DMS 273 (cell line): ENCODE results near the gene IFITM1.
"Not testable (repeated sequence)": the region's sequence is repeated elsewhere in the genome, so short reads cannot be mapped to it uniquely, and the experiment has no call there.

Experiments
- DNase-seq: peaks from one replicate; lab custom pipeline; 2025; ENCODE audit not compliant: unreplicated experiment; lab: John Stamatoyannopoulos, UW

IFITM1 gene

DNA sequence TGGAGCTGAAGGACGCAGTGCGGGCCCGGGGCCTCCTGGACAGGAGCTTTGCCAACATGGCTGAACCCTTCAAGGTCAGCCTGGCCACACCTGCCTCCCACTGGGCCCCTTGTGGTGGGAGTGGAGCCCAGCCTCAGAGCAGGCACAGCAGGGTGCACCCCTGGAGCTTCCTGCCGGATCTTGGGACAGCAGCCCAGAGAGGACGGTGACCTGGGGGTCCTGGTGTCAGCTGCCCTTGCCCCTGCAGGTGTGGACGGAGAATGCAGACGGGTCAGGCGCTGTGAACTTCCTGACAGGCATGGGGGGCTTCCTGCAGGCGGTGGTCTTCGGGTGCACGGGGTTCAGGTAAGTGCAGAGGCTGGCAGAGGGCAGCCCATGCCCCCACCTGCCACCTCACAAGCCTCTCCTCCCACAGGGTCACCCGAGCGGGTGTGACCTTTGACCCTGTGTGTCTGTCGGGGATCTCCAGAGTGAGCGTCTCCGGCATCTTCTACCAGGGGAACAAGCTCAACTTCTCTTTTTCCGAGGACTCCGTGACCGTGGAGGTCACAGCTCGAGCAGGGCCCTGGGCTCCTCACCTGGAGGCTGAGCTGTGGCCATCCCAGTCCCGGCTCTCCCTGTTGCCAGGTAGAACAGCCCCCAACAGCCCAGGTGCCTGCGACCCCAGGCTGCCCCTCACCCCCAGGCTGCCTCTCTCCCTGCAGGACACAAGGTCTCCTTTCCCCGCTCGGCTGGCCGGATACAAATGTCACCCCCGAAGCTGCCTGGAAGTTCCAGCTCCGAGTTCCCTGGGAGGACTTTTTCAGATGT is 19.8 kb upstream of the IFITM1 start:
- DNase-seq, result no peak

DNA sequence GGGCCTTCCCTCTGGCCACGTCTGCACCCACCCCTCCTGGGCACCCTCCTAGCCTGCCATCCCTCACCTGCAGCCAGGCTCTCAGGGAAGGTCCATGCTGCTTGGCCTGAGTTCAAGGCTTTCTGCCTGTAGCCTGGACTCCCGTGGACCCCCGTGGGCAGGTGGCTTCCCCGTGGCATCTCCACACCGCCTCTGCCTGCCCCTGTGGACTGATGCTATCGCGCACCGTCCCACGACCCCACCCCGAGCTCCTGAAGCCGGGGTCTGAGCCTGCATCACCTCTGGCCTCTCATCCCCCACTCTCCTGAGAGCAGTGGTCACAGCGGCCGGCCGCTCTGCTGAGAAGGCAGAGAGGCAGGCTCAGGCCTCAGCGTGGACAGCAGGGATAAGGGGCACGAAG is 19.1 kb upstream of the IFITM1 start:
- no peak for DNase-seq

DNA sequence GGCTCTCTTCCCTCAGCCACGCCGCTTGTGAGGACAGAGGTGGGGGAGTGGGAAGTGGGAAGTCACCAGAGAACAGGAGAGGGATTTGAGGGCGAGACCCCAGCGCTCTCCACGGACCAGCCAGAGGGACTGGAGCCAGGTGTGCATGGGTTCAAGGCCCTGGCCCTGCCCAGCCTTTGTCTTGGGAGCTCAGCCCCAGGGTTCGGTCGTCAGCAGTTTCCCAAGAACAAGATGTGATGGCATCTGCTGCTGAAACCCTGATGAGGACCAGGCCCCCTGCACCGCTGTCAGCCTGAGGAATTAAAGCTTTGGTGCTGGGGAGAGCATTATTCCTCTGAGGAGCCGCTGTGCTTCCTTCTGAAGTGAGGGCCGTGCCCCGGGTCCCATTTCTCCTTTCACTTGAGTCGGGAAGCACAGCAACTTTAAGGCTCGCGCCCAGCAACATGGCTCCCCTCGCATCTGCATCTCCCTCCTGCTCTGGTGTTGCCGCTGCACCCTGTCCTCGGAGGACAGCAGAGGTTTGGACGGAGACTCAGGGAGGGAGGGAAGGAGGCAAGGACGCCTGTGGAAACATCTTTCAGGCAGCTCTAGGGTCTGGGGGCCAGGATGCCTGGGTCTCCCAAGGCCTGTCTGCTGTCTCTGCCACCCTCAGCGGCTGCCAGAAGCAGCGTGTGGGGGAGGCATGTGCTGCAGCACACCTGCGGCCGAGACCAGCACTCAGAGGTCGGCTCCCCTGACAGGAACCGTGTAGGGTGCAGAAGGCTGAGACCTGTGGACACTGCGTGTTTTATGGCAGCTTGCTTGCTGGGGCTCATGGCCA is 18.3 kb upstream of the IFITM1 start:
- no peak for DNase-seq

DNA sequence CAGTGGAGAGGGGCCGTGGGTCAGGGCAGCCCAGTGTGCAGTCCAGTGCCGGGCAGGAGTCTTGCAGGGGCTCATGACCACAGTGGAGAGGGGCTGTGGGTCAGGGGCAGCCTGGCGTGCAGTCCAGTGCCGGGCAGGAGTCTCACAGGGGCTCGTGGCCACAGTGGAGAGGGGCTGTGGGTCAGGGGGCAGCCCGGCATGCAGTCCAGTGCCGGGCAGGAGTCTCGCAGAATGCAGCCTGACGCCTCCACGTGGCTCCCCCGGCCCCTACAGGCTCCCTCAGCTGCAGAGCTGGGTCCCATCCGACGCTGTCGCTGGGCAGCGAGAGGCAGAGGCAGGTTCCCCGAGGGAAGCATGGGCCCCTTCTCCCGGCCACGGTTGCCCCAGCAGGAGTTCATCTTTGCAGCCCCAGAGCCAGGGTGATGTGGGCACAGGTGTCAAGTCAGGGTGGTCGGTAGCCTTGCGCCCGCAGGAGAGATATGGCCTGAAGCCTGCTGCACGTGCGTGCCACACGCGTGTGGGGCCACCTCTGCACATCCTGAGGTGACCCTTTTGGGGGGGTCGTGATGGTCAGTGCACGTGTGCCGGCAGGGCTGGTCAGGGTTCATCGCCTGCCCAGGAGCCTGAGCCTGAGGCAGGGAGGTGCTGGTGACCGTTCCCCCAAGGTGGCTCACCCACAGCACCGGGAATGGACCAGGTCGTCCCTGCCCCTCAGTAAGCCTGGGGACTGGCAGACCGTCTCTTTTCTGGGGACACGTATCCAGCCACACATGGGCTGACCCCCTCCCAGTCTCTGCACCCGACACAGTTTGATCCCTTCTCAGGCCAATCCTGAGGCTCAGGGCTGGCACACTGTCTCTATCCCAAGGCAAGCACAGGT is 17.4 kb upstream of the IFITM1 start:
- no peak for DNase-seq

DNA sequence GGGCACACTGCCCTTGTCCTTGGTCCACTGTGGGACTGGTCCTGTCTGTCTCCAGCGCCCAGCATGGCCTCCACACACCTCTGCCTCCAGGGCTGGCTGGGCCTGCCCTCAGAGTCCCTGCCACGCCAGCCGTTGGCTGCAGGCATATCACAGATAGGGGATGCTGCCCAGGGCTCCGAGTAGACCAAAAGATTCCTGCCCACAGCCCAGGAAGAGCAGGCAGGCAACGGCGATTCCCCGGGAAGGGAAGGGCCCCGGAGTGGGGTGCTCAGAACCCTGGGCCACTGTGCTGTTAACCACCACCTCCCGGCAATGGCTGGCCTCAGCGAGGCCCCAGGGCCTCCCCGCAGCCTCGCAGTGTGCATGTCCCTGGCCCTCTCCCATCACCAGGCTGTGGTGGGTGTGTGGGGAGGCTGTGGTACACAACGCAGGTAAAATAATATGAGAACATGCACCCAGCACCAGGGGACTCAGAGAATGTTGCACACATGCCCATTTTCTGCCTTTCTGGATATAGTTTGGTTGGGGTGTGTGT is 16.7 kb upstream of the IFITM1 start:
- no peak for DNase-seq

DNA sequence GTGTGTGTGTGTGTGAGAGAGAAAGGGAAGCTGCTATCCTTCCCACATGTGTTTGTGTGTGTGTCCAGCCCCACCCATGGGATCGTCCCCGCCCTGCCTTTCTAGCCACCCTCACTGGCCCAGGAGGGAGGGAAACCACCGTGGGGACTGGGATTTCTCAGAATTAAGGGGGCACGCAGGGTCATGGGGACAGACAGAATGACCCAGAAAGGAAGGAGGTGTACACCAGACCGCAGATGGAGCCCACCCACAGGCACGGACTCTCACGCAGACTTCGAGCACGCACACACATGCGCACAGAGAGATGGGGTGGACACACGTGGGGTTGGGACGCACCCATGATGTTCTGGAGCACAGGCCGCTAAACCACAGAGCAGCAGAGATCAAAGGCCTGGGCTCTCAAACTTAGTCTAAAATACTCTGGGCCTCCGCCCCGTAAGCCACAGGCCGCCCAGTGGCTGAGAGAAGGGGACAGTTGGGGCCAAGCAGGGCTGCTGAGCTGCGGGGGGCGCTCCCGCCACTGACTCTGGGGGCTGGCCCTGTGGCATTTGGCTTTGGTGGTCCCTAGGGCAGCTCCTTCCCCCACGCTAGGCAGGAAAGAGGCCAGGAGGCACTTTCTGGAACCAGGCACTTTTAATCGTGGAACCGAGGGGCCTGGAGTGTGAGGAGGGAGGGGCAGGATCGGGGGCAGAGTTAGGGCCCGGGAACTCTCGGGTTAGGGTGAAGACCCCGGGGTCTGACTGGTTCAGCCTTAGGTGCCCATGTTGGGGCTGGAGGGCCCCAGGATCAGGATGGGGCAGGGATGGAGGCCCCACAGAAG is 16.0 kb upstream of the IFITM1 start:
- no peak for DNase-seq

DNA sequence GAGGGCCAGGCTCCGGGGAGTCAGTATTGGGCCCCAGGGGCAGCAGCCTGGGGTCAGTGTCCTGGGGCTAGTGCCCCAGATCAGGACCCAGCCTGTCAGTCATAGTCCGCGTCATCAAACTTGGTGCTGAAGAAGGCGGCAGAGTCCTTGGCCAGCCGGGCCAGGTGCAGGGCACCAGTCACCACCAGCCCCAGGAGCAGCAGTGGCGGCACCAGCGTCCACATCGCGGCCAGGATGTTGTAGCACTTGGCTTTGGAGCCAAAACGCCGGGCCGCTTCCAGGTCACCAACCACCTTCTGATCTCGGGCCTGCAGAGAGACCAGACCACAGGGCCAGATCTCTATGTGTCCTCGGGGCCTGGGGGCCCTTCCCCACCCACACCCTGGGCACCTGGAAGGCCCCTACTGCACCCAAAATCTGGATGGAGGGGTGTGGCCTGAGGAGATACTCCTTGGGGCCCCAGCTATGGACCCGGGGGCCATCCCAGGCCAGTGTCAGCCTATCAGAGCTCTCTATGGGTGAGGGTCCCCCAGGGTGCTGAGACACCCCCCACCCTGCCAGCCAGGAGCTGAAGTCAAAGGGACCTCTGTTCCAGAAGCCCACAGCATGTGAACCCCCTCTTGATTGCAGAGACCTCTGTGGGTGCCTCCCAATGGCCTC is 15.3 kb upstream of the IFITM1 start:
- DNase-seq, result no peak

DNA sequence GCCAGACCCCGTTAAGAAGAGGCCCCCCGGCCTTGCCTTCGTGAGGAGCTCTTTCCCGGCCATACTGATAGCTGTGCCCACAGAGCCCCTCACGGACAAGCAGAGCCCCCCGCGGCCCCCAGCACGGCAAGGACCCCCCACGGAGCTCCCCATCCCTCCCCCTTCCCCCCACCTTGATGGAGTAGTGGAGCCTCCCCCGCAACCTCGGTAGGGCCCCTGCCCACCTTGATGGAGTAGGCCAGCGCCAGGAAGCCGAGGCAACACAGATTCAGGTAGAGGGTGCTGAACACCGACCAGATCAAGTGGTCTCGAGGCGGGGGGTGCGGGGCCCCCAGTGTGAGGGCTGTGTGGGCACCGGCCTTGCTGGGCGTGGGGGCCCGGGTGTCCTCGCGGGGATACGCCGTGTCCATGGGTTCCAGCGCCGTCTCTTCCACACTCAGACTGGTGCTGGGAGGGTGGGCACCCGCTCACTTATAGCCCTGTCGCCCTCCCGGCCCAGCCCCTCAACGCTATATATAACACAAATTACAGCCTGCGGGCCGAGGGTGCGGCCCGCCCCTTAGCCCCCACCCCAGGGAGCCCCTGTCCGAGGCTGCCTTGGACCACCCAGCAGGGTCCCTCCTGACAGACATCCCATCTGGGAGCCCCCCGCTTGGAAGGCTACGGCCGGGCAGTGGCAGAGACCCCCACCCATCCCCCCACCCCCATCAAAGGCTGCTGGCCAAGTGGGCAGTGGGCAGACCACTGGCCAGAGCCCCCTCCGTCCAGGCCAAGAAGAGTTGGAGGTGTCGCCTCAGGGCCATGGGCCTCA is 14.6 kb upstream of the IFITM1 start, which contains the start of gene IFITM5:
IFITM5 (minus strand) TSS at position 446 of the 811 bp plus-strand sequence; CDS start at position 410, 36 bp downstream.
- DNase-seq, result no peak

DNA sequence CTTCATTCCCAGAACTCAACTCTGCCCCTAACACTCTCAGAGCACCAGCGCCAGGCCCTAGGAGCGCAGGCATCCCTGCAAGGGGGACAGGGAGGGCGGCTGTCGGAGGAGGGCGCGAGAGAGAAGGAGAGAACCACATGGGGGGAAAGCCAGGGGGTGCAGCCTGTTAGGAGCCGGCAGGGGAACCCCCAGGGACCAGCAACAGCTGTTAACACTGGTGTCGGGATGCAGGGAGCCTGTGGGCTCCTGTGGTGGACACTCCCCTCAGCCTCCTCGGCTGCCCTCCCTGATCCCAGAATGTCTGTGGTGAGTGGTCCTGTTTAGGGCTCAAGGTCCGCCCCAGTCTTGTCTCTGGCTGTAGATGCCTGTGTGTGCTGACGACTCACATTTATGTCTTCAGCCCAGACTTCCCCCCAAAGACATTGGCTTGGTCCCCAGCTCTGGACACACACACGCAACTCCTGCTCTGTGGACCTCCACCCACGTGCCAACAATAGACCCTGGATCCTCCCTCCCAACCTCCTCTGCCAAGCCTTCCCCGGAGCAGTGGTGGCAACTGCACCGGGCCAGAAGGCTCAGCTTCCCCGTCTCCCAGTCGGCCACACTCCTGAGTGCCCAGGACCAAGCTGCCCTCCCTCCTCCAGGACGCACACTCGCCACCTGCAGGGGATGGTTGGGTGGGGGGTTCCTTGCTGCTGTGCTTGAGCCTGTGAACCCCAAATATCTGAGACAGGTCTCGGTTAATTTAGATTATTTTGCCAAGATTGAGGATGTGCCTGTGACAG is 13.7 kb upstream of the IFITM1 start:
- peak; percentile 50 for DNase-seq

DNA sequence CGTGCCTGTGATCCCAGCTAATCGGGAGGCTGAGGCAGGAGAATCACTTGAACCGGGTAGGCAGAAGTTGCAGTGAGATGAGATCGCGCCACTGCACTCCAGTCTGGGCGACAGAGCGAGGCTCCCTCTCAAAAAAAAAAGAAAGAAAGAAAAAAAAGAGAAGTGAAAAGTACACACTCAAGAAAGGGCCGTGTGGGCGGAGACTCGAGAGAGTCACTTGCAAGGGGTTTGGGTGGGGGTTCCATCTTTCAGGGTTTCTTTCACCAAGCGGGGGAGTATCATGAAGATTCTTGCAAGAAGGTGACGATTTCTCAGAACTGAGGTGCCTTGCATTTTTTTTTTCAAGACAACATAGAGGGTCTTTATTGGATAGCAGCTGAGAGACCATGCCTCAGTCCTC is 10.5 kb upstream of the IFITM1 start:
- no peak for DNase-seq

DNA sequence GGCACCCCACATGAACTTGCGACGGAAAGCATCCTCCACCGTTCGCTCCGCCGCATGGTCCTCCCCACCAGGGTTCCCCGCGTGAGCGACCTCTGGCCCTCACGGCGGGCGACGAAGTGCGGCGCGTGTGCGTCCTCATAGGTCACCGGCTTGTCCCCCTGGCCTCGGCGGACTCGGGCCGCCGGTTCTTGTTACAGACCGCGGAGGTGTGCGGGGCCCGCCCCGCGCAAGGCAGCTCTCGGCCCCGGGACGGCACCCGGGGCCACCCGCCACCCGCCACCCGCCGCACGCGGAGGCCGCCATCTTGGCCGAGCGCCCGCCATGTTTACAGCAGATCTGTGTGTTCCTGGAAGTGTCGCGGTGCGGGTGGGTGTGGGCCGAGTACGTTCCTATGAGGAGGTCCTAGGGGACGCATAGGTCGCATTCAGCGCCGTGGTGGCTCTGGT is 9.8 kb upstream of the IFITM1 start:
- no peak for DNase-seq

DNA sequence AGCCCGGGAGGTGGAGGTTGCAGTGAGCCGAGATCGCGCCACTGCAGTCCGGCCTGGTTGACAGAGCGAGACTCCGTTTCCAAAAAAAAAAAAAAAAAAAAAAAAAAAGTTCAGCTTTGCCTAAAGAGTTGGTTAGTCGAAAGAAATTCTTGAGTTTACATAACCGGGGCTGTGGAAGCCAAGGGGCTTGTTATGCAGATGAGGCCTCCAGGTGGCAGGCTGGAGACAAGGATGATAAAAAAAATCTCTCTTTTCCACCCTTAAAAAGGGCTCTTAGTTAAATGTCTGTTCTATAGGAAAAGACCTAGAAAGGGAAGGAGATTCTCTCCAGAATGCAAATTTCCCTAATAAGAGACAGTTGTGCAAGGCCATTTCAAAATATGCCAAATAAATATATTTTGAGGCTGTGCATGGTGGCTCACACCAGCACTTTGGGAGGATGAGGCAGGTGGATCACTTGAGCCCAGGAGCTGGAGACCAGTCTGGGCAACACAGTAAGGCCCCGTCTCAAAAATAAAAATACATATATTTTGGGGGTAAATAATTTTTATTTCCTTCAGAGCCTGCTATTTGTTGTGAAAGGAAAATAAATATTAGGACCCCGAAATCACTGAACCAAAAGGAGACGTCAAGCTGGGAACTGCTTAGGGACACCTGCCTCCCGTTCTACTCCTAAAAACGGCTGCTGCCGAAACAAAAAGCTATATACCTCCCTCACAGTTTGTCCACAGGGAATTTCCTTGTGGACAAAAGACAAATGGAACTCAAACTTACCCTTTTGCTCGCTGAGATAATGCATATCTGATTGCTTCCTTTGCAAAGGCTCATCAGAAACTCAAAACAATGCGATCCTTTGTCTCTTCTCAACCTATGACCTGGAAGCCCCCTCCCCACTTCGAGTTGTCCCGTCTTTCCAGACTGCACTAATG is 8.7 kb upstream of the IFITM1 start:
- peak; percentile 47 for DNase-seq

DNA sequence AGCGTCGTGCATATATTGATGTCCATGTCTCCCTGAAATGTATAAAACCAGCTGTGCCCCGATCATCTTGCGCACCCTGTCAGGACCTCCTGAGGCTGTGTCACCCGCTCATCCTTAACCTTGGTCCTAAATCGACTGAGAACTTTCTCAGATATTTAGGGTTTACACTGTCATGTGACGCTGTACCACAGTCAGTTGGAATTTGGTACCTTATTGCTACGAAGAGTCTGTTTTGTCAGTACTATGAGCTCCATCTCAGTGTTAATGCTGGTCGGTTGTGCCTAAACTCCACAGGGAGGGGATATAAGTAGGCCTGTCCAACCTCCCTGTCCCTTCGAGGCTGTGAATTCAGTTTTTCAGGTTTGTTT is 8.0 kb upstream of the IFITM1 start:
- DNase-seq, result no peak

DNA sequence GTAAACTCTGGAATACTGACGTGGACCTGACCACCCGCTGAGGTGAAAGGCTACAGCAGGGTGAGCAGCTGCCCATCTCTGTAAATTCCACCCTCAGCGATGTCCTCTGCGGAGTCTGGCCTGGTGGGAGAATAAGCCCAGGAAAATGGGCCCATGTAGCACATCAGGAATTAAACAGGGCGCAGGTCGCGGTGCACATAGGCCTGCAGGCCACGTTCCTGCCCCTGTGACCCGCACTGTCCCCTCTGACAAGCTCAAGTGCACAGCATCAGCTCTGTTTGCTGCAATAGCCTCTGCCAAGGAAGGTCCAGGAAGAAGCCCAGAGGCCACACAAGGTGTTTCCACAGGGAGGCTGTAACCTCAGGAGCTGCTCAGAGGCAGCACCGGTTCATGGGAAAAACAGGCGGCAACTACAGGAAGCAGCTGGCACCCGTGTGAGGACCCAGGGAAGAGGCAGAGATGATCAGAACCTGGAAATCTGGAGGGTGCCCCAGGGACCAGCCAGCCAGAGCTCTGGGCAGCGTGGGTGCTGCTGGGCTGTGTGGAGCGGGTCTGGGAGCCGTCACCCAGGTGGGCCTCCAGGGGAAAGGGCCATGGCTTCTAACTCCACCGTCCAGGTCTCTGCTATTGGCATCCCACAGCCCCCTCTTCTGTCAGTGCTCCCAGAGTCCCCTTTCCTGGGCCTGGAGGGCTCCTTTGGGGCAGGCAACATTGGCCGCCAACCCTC is 7.0 kb upstream of the IFITM1 start:
- DNase-seq, result no peak

DNA sequence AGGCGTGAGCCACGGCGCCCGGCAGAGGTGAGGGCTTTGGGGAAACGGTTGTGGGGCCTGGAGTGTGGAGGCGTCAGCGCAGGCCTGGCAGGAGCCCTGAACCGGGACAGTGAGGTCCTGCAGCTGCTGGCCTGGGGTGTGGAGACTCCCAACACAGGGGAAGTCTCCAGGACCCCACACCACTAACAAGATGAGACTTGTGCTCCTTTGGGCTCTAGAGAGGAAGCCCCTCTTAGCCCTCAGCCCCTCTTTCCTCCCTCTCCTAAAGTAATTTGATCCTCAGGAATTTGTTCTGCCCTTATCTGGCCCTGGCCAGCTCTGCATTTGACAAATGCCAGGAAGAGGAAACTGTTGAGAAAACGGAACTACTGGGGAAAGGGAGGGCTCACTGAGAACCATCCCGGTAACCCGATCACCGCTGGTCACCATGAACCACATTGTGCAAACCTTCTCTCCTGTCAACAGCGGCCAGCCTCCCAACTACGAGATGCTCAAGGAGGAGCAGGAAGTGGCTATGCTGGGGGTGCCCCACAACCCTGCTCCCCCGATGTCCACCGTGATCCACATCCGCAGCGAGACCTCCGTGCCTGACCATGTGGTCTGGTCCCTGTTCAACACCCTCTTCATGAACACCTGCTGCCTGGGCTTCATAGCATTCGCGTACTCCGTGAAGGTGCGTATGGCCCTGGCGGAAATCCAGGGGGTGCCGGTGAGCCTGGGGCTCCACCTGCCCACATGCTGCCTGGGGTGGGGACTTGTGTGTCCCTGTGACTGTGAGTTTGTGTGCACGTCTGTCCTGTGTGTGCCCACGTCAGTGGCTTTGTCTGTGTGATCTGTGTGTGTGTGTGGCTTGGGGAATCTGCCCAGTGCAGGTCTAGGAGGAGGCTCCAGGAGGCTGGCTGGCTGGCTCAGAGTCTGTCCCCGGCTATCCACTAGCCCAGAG is 5.8 kb upstream of the IFITM1 start, which contains the start of gene IFITM2:
IFITM2 (plus strand) TSS at position 51 of the 943 bp plus-strand sequence; CDS start at position 428, 377 bp downstream.
- DNase-seq, result not testable (repeated sequence)
